Mucosa of descending colon (tissue), 3 donors: ENCODE results near the gene HCN2. TPM values are rescaled to one million over a fixed set of nuclear protein-coding genes. Genes with fewer than 3 reads are reported as not detected.

Experiments
- ATAC-seq: fragments of 200-7000 bp; cut with Tn5 transposase; one replicate; pipeline ENCODE4 v1.9.1; 2020; ENCODE audit warnings: mild to moderate bottlenecking, moderate library complexity
- DNase-seq, 3 donors: peaks; one replicate each; pipeline ENCODE4 v3.0.0-alpha.2; 2020
- H3K36me3 ChIP-seq: fragments of 200-600 bp; one replicate; pipeline ENCODE4 v1.8.0; 2021; ENCODE audit warnings: low read depth, mild to moderate bottlenecking
- H3K4me1 ChIP-seq: fragments of 200-600 bp; one replicate; pipeline ENCODE4 v1.8.0; 2021; ENCODE audit warnings: low read depth, mild to moderate bottlenecking
- H3K4me3 ChIP-seq: fragments of 200-600 bp; one replicate; pipeline ENCODE4 v1.8.0; 2021; ENCODE audit warnings: mild to moderate bottlenecking
- H3K9me3 ChIP-seq: fragments of 200-600 bp; one replicate; pipeline ENCODE4 v1.8.0; 2021; ENCODE audit warnings: mild to moderate bottlenecking
- CTCF ChIP-seq: fragments of 200-600 bp; IDR thresholded peaks from one replicate; pipeline ENCODE4 v1.8.0; 2022; ENCODE audit warnings: antibody characterized with exemption, mild to moderate bottlenecking
- intact Hi-C, 2 donors: fragments of 100-400 bp; cut with DNase I in 1 of 2; cut with micrococcal nuclease in 1 of 2; formaldehyde crosslinking; loops; one replicate each; pipeline versions ENCODE4 v1.11.0 to v1.11.1; 2022; cut with DNase I, micrococcal nuclease
- total RNA-seq, 3 donors: library from RNA; stranded (reverse); fragmentation: NEBNext Ultra II Directional in 2 of 3; extraction: Animal tissue kit (Norgen Biotek cat#: 25700) in 2 of 3; gene quantifications; one replicate each; pipeline versions ENCODE4 v1.2.1 to v1.2.4, GENCODE V29; 2021 to 2023
- donor health status: DM: no; HTN: no; CAD: no; lungs with moderate emphysema.
- donor health status: DM: no; HTN: no; CAD: no.
- donor health status: DM: no; HTN: yes; CAD: no.

The HCN2 gene
- total RNA-seq, 3 donors from 2014 or later = 0.12 to 0.89 (median 0.17) TPM

- DNase-seq (peak; percentile 97 to 99 (median 99)), ATAC-seq (peak; percentile 98)
- H3K9me3 ChIP-seq = no peaks in the 10 kb centered on the region
- peak within 1 kb of the TSS; percentile 63 for H3K4me3 ChIP-seq
- no peaks in the 10 kb centered on the region for H3K36me3 ChIP-seq
- peaks cover 16% of the 10 kb centered on the region for H3K4me1 ChIP-seq
- intact Hi-C loops = no loop called here
- no peak for TF ChIP-seq CTCF
Measured at GRCh38 chr19:633068-633785, 43.5 kb downstream of the HCN2 start, which contains the start of gene POLRMT. Gene POLRMT (minus strand): TSS chr19:633537. CDS start chr19:633512, 25 bp downstream.

- Histone ChIP-seq H3K36me3 (no peaks in the 10 kb centered on the region), H3K4me3 (peak overlapping the region; percentile 63), H3K9me3 (no peaks in the 10 kb centered on the region), H3K4me1 (peaks cover 21% of the 10 kb centered on the region)
- no peak for DNase-seq
- no peak for ATAC-seq
- intact Hi-C loops = no loop called here
- TF ChIP-seq CTCF = no peak
Measured at GRCh38 chr19:633786-634639, 44.3 kb downstream of the HCN2 start.

GRCh38 chr19:634975-635652, 45.4 kb downstream of the HCN2 start:
- intact Hi-C loops = no loop called here
- no peak for TF ChIP-seq CTCF
- no peak for ATAC-seq
- Histone ChIP-seq H3K36me3 (no peaks in the 10 kb centered on the region), H3K4me3 (no peak overlapping the region), H3K4me1 (peaks cover 29% of the 10 kb centered on the region), H3K9me3 (no peaks in the 10 kb centered on the region)
- no peak for DNase-seq

GRCh38 chr19:638906-639252, 49.2 kb downstream of the HCN2 start:
- intact Hi-C loops = no loop called here
- no peak for ATAC-seq
- Histone ChIP-seq H3K4me3 (no peak overlapping the region), H3K9me3 (no peaks in the 10 kb centered on the region), H3K4me1 (peaks cover 23% of the 10 kb centered on the region), H3K36me3 (no peaks in the 10 kb centered on the region)
- TF ChIP-seq CTCF = no peak
- no peak for DNase-seq

GRCh38 chr19:639253-640160, 49.8 kb downstream of the HCN2 start, which contains the start of gene FGF22:
Gene FGF22 (plus strand): TSS chr19:639879. CDS start chr19:639926, 47 bp downstream.
- no peak for TF ChIP-seq CTCF
- DNase-seq (peak; percentile 94 to 98 (median 97)), ATAC-seq (peak; percentile 96)
- no peak within 1 kb of the TSS for H3K4me3 ChIP-seq
- intact Hi-C loops = no loop called here
- H3K9me3 ChIP-seq = no peaks in the 10 kb centered on the region
- H3K4me1 ChIP-seq = peaks cover 17% of the 10 kb centered on the region
- H3K36me3 ChIP-seq = no peaks in the 10 kb centered on the region
